Fibroblast of lung (primary cell): Measurements from ENCODE around the gene SCN4A. TPM values are rescaled to one million over a fixed set of nuclear protein-coding genes. Genes with fewer than 3 reads are reported as not detected.
"Not testable (repeated sequence)": the region's sequence is repeated elsewhere in the genome, so short reads cannot be mapped to it uniquely, and the experiment has no call there.

Source experiments
- DNase-seq, 2 donors: peaks; one replicate each; pipeline versions ENCODE4 v3.0.0 to v3.0.0-alpha.2; 2010; ENCODE audit warnings: low read depth in 2 of 2
- H2AFZ ChIP-seq: 2 replicates; pipeline ENCODE4 v1.5.1; 2012; ENCODE audit warnings: low read length, control low read depth, inconsistent platforms
- H3K27ac ChIP-seq: 2 replicates; pipeline ENCODE4 v1.5.1; 2011; ENCODE audit warnings: low read length, control low read depth; ENCODE audit not compliant: insufficient read depth
- H3K27me3 ChIP-seq: 2 replicates; pipeline ENCODE4 v1.5.1; 2011; ENCODE audit warnings: mild to moderate bottlenecking, low read length; ENCODE audit not compliant: control insufficient read depth, insufficient read depth
- H3K36me3 ChIP-seq: 2 replicates; pipeline ENCODE4 v1.5.1; 2011; ENCODE audit warnings: low read length; ENCODE audit not compliant: control insufficient read depth, insufficient read depth
- H3K4me1 ChIP-seq: 2 replicates; pipeline ENCODE4 v1.5.1; 2011; ENCODE audit warnings: low read length; ENCODE audit not compliant: control insufficient read depth, insufficient read depth; ENCODE audit errors: extremely low read depth
- H3K4me2 ChIP-seq: 2 replicates; pipeline ENCODE4 v1.5.1; 2011; ENCODE audit warnings: low read length, control low read depth; ENCODE audit not compliant: insufficient read depth; ENCODE audit errors: extremely low read depth
- H3K4me3 ChIP-seq, 4 experiments: fragments of 200-600 bp in 1 of 4; sonication (generic) in 1 of 4; replicated peaks in 1 of 4; 2 replicates each; pipeline ENCODE4 v1.5.1; 2011 to 2016; ENCODE audit warnings: low read length in 4 of 4, low read depth in 3 of 4, mild to moderate bottlenecking in 3 of 4, control low read depth in 2 of 4, inconsistent platforms in 1 of 4, mixed read lengths in 1 of 4; ENCODE audit not compliant: insufficient read depth in 1 of 4; ENCODE audit errors: control extremely low read depth in 1 of 4
- H3K79me2 ChIP-seq: 2 replicates; pipeline ENCODE4 v1.5.1; 2012; ENCODE audit warnings: mild to moderate bottlenecking, low read length, inconsistent platforms; ENCODE audit not compliant: control insufficient read depth, insufficient read depth
- H3K9ac ChIP-seq: 2 replicates; pipeline ENCODE4 v1.5.1; 2011; ENCODE audit warnings: mild to moderate bottlenecking, low read length, control low read depth; ENCODE audit not compliant: insufficient read depth
- H3K9me3 ChIP-seq: 2 replicates; pipeline ENCODE4 v1.5.1; 2012; ENCODE audit warnings: low read depth, low read length; ENCODE audit not compliant: control insufficient read depth, insufficient read depth
- H4K20me1 ChIP-seq: 2 replicates; pipeline ENCODE4 v1.5.1; 2011; ENCODE audit warnings: low read length; ENCODE audit not compliant: control insufficient read depth, insufficient read depth; ENCODE audit errors: extremely low read depth
- EZH2 ChIP-seq: IDR thresholded peaks from 2 replicates; pipeline ENCODE4 v1.5.1; 2012; ENCODE audit warnings: low read length, control low read depth, mild to moderate bottlenecking; ENCODE audit errors: missing control alignments
- polyA plus RNA-seq, 2 donors: library from polyadenylated mRNA; depleted of rRNA in 1 of 2; stranded (reverse) in 1 of 2; unstranded in 1 of 2; fragments of >200 nt; gene quantifications; 2 replicates each; pipeline ENCODE4 v1.2.1, GENCODE V29; 2011 to 2012; ENCODE audit warnings: missing spikeins in 1 of 2
- total RNA-seq: library from RNA; depleted of rRNA; stranded (reverse); fragments of >200 nt; gene quantifications from 2 replicates; pipeline ENCODE4 v1.2.1, GENCODE V29; 2014
- TF ChIP-seq, protein P1 (sequence below), 2 donors: IDR thresholded peaks in 1 of 2; conservative IDR thresholded peaks in 1 of 2; 1 replicate in 1 of 2; 2 replicates in 1 of 2; pipeline ENCODE4 v1.5.1; 2011 to 2012; ENCODE audit warnings: low read length in 2 of 2, control low read depth in 1 of 2, inconsistent platforms in 1 of 2, low read depth in 1 of 2, mild to moderate bottlenecking in 1 of 2

The SCN4A gene
- total and polyA plus RNA-seq, 2 donors (not counting 1 experiment from before 2014, with no cell fraction given): 0.83 TPM; not detected in 1

DNA sequence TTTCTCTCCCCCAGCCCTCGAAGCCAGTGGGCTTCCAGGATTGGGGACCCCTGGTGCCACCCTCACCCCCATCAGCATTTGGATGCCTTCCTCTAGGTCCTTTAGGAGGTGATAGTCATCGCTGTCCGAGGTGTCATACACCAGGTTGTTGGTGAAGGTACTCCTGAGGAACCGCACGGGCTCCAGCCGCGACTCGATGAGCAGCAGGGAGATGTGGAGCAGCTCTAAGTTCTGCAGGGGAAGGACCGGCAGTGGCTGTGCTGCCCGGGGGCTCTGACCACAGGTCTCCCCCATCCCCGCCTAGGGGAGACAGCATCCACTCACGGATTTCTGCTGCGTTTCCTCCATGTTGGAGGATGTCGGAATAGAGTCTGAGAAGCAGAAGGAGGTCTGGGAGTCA is 62.6 kb downstream of the SCN4A start:
- no peak for TF ChIP-seq EZH2
- TF ChIP-seq, protein P1, sequence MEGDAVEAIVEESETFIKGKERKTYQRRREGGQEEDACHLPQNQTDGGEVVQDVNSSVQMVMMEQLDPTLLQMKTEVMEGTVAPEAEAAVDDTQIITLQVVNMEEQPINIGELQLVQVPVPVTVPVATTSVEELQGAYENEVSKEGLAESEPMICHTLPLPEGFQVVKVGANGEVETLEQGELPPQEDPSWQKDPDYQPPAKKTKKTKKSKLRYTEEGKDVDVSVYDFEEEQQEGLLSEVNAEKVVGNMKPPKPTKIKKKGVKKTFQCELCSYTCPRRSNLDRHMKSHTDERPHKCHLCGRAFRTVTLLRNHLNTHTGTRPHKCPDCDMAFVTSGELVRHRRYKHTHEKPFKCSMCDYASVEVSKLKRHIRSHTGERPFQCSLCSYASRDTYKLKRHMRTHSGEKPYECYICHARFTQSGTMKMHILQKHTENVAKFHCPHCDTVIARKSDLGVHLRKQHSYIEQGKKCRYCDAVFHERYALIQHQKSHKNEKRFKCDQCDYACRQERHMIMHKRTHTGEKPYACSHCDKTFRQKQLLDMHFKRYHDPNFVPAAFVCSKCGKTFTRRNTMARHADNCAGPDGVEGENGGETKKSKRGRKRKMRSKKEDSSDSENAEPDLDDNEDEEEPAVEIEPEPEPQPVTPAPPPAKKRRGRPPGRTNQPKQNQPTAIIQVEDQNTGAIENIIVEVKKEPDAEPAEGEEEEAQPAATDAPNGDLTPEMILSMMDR (conservative IDR thresholded peaks at IDR 0.05 in 1 of 2, IDR thresholded peaks at IDR 0.05 in 1 of 2; ENCODE audit: low read depth in 1 of 2, low read length in 2 of 2): no peak
- no peak for DNase-seq
- no peak overlapping the region for H3K4me2 ChIP-seq
- no peaks in the 10 kb centered on the region for H3K9me3 ChIP-seq
- H3K4me3 ChIP-seq: no peak overlapping the region
- H3K4me1 ChIP-seq: no peaks in the 10 kb centered on the region
- peaks cover 3% of the 10 kb centered on the region for H3K27me3 ChIP-seq
- no peak overlapping the region for H3K27ac ChIP-seq
- H2AFZ ChIP-seq: no peak overlapping the region
- H3K36me3 ChIP-seq: no peaks in the 10 kb centered on the region
- H4K20me1 ChIP-seq: no peaks in the 10 kb centered on the region
- no peak overlapping the region for H3K9ac ChIP-seq
- H3K79me2 ChIP-seq: no peaks in the 10 kb centered on the region

DNA sequence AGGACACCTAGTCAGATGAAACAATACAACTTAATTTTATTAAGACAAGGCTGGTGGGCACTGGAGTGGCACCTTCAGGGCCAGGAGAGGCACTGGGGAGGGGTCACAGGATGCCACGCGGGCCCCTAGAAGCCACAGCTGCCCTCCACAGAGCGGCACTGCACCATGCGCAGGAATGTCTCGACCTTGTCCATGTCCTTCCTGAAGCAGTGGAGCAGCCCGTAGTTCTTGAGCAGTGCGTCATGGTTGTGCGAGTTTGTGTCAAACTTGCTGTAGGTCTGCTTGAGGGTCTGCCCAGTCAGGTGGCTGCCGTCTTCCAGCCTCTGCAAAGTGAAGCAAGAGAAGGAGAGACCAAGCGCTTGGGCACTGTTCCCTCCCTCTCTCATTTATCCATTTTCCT is 63.1 kb downstream of the SCN4A start:
- H3K4me1 ChIP-seq, H3K4me3 ChIP-seq, H3K79me2 ChIP-seq, DNase-seq, H3K4me2 ChIP-seq, H3K9ac ChIP-seq, H3K27ac ChIP-seq, H3K36me3 ChIP-seq, H4K20me1 ChIP-seq, H3K9me3 ChIP-seq, H2AFZ ChIP-seq, H3K27me3 ChIP-seq: not testable (repeated sequence)

DNA sequence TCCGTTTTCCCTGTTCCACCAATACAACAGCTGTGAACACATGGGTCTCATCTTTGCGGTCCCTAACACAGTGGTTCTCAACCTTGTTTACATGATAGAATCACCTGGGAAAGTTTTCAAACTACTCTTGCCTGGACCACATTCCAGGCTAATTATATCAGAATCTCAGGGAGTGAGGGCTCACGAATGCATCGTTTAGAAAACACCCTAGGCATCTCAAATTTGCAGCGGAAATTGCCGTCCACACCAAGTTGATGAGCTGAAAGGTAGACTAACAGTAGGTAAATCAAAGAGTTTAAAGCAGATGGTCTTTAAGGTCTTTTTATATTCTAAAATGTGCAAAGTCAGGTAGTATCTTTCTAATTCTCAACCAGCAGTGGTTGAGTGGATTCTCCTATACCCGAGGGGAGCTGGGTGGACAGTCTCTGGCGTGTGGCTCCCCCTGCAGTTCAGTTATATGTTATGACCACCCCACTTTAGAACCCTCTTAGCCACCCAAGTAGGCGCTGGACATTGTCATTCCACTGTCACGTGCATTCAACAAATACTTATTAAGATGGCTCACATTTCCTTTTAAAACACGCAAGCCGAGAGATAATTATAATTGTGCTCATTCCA is 65.4 kb downstream of the SCN4A start:
- H3K27ac ChIP-seq, H3K9me3 ChIP-seq, H3K4me2 ChIP-seq, H3K36me3 ChIP-seq, H3K9ac ChIP-seq, H2AFZ ChIP-seq, H4K20me1 ChIP-seq, H3K4me3 ChIP-seq, H3K4me1 ChIP-seq, H3K27me3 ChIP-seq, H3K79me2 ChIP-seq: not testable (repeated sequence)
- DNase-seq: peak in 1 of 2 donors; percentile 22
- TF ChIP-seq, protein P1 (conservative IDR thresholded peaks at IDR 0.05 in 1 of 2, IDR thresholded peaks at IDR 0.05 in 1 of 2; ENCODE audit: low read depth in 1 of 2, low read length in 2 of 2): peak in 1 of 2 donors; percentile 25

DNA sequence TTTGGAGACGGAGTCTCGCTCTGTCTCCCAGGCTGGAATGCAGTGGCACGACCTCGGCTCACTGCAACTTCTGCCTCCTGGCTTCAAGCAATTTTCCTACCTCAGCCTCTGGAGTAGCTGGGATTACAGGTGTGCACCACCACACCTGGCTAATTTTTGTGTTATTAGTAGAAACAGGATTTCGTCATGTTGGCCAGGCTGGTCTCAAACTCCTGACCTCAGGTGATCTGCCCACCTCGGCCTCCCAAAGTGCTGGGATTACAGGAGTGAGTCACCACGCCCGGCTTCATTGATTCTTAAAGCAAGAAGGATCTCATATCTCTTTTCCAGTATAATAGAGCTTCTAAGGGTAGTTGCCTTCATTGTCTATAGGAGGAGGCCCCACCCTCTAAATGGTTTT is 67.9 kb downstream of the SCN4A start:
- not testable (repeated sequence) for H3K4me2 ChIP-seq, H3K4me1 ChIP-seq, H3K27ac ChIP-seq, H3K9ac ChIP-seq, H3K36me3 ChIP-seq, H3K79me2 ChIP-seq, H3K27me3 ChIP-seq, DNase-seq, H3K9me3 ChIP-seq, H4K20me1 ChIP-seq, H3K4me3 ChIP-seq, H2AFZ ChIP-seq
